Heart left ventricle (tissue), 13 donors: ENCODE data around the gene GRM8.

Source experiments
- CTCF ChIP-seq, 12 donors: fragments of 200-600 bp; sonication (generic) in 4 of 12; IDR thresholded peaks; one replicate each; pipeline versions ENCODE4 v1.5.0 to v1.8.0; 2018 to 2022; ENCODE audit warnings: antibody characterized with exemption in 12 of 12, mild to moderate bottlenecking in 5 of 12
- POLR2A ChIP-seq, 2 donors: fragments of 450-650 bp; IDR thresholded peaks; one replicate each; pipeline ENCODE4 v1.6.1; 2017; ENCODE audit warnings: antibody characterized with exemption in 2 of 2, mild to moderate bottlenecking in 2 of 2, moderate library complexity in 2 of 2
- donor health status: ischemic (EF 13 %, LVEDD 7.1; RV severe dilation, severe dysfunction).
- donor health status: DM: no; HTN: yes; CAD: no.
- donor health status: DM: no; HTN: no; CAD: no.
- donor health status: ischemic (EF 25% LVEDD 6.9; RV normal size, moderate dysfunction).
- donor health status: ischemic (EF 25% LVEDD 5.7; RV mildly dilated, moderate dysfunction).
- donor health status: ischemic (EF 35%, LVEDD 5.7; RV mildly dilated, moderate dysfunction).
- donor health status: nonischemic (EF 11% LVEDD 7.7; RV severe dilation, severe dysfunction).
- donor health status: DM: yes; HTN: yes; CAD: no.
- donor health status: PGD.
- donor health status: ischemic (EF 29% LVEDD 5.4; RV normal size, mild dysfunction).
- donor health status: nonischemic (EF 23%, LVEDD 6.1; RV moderate dilation, normal function).

DNA sequence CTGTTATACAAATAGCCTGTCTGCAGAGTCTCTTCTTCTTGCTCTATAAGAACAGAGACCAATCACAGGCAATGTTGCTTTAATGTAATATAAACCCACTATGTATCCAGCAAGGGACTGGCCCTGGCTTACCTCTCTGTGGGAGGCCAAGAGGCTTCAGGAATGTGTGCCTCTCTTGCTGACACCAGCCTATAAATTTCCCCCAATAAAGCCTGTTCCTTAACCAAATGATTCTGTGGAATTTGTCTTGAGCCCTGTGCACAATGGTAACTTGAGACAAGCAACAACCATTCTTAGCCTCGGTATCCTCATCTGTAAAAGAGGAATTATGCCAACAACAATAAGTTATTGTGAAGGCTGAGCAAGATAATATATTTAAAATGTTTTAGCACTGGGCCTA lies 563.7 kb downstream of the GRM8 start:
- TF ChIP-seq CTCF (IDR thresholded peaks at IDR 0.05): no peak
- no peak for TF ChIP-seq POLR2A (IDR thresholded peaks at IDR 0.05)
